HG03175 (cell line): ENCODE measurements around the gene FCHO2.

Source experiments
- ATAC-seq: cut with Tn5 transposase; IDR thresholded peaks from one replicate; pipeline ENCODE4 v1.9.1; 2021; ENCODE audit warnings: mild to moderate bottlenecking, moderate library complexity; ENCODE audit not compliant: unreplicated experiment

Gene FCHO2

DNA sequence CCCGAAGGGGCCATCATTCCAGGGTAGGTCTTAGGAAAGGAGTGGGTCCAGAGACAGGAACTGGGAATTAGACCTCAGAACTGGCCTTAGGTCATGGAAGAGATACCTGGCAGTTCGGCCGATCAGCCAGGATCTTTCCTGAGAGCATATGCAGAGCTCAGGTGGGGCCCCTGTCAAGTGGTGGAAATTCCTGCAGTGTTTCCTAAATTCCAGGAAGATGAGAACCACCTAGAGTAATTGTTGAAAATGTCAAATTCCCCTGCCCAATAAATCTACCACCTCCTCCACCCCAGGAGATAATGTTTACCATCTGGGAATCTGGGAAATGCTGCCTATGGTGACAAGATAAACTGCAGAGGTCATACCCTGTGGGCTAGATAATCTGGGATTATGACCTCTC is 179.2 kb downstream of the FCHO2 start:
- ATAC-seq, result no peak

- no peak for ATAC-seq
These were observed 179.7 kb downstream of the FCHO2 start for GRCh38 chr5:73135429-73136054.

GRCh38 chr5:73136055-73136562 is 180.3 kb downstream of the FCHO2 start:
- no peak for ATAC-seq

DNA sequence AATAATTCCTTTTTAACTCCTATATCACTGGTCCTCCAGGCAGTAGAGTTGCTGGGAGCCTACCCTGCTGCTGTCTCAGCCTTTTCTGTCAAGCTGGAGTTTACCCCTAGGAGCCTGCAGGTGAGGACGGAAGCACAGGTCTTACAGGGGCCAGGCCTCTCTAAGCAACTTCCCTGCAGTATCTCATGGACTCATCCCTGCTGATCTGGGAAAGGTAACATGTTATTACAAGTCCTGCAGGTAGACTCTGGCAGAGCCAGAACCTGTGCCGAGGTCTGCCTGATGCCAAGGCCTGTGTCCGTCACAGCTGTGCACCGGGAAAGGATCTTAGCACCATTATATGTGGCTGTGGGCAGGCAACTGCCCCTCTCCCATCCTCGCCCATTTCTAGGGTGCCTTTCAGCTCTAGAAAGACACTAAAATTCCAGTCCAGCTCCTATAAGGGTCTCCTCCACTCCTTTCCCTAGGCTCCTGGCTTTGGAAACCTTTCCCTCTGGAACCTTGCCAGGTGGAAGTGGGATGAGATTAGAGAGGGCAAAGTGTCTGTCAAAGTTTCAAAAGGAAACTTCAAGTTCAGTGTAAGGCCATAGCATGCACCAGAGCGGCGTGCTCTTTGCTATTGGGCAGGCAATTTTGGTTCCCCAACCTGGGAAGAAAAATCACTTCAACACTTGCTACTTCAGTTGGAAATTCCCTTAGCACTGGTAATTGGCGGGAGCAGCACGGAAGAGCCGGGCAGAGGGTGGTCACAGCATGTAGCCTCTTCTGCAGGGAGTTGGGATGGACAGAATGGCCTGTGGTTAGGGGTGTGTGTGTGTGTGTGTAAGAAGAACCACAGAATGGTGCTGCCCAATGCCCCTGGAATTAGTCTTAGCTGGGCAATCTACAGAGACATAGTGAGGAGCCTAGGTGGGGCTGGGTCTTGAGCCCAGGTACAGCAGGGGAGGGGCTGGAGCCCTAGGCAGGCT is 182.0 kb downstream of the FCHO2 start:
- ATAC-seq, result no peak

GRCh38 chr5:73139485-73139884 is 183.6 kb downstream of the FCHO2 start:
- no peak for ATAC-seq
